K562 (cell line): ENCODE results near the gene ADGRD1. TPM values are rescaled to one million over a fixed set of nuclear protein-coding genes. Genes with fewer than 3 reads are reported as not detected.

Experiments
- ATAC-seq: fragments of 200-7000 bp; cut with Tn5 transposase; 3 replicates; pipeline ENCODE4 v1.9.1; 2020; ENCODE audit warnings: moderate library complexity
- BruUV-seq: library from RNA; stranded (reverse); fragments of 400-500 nt; replicated peaks from 2 replicates; lab custom pipeline; 2021; lab: Mats Ljungman, UMichigan
- CTCF ChIA-PET: fragments of 300-600 bp; formaldehyde crosslinking; extraction: SDS; loops from one replicate; lab custom pipeline; 2021; ENCODE audit warnings: low intra/inter-chr PET ratio; lab: Yijun Ruan, JAX
- POLR2A ChIA-PET: fragments of 300-600, 350-650 bp; sonication (Branson Sonifier 250); formaldehyde crosslinking; extraction: SDS; loops from one replicate; lab custom pipeline; 2021; ENCODE audit warnings: antibody characterized with exemption, inconsistent platforms; lab: Yijun Ruan, JAX
- DNase-seq, 4 experiments: peaks; one replicate each; pipeline versions ENCODE4 v3.0.0 to v3.0.0-alpha.2; 2011 to 2018; ENCODE audit warnings: low spot score in 3 of 4, mixed read lengths in 3 of 4; ENCODE audit errors: extremely low read depth in 1 of 4
- FAIRE-seq: peaks from 2 replicates; lab custom pipeline; 2011; peaks lifted over from hg19 to GRCh38; lab: Jason Lieb, UNC
- H2AFZ ChIP-seq: 2 replicates; pipeline ENCODE4 v1.6.0; 2011; ENCODE audit warnings: low read depth, low read length, control low read depth, inconsistent platforms
- H3K27ac ChIP-seq: fragments of 200-600 bp; 3 replicates; pipeline ENCODE4 v1.8.0; 2011; ENCODE audit warnings: low read depth, mild to moderate bottlenecking, control low read depth, inconsistent platforms, low read length, moderate library complexity, mixed read lengths; ENCODE audit errors: extremely low read depth
- H3K27me3 ChIP-seq, 2 experiments: fragments of 300-600 bp in 1 of 2; 2 replicates in 1 of 2; 3 replicates in 1 of 2; pipeline versions ENCODE4 v1.6.0 to v1.8.0; 2011; ENCODE audit warnings: inconsistent platforms in 2 of 2, low read length in 2 of 2, mild to moderate bottlenecking in 1 of 2, mixed read lengths in 1 of 2, moderate library complexity in 1 of 2; ENCODE audit not compliant: control insufficient read depth in 2 of 2, insufficient read depth in 2 of 2
- H3K36me3 ChIP-seq: fragments of 300-600 bp; 3 replicates; pipeline ENCODE4 v1.8.0; 2011; ENCODE audit warnings: mild to moderate bottlenecking, low read length, inconsistent platforms; ENCODE audit not compliant: control insufficient read depth, insufficient read depth
- H3K4me1 ChIP-seq, 2 experiments: fragments of 200-600 bp in 1 of 2; replicated peaks in 1 of 2; 2 replicates in 1 of 2; 3 replicates in 1 of 2; pipeline versions ENCODE4 v1.5.1 to v1.8.0; 2011; ENCODE audit warnings: inconsistent platforms in 2 of 2, low read length in 2 of 2, mild to moderate bottlenecking in 1 of 2, mixed read lengths in 1 of 2, moderate library complexity in 1 of 2; ENCODE audit not compliant: control insufficient read depth in 2 of 2, insufficient read depth in 2 of 2
- H3K4me2 ChIP-seq: 2 replicates; pipeline ENCODE4 v1.6.1; 2011; ENCODE audit warnings: low read length, control low read depth, inconsistent platforms, mixed read lengths; ENCODE audit not compliant: insufficient read depth
- H3K4me3 ChIP-seq: fragments of 200-600 bp; sonication (generic), shearing (Covaris generic); 2 replicates; pipeline ENCODE4 v1.5.1; 2016; ENCODE audit warnings: control low read depth, inconsistent platforms
- H3K79me2 ChIP-seq: fragments of 200-600 bp; 3 replicates; pipeline ENCODE4 v1.8.0; 2011; ENCODE audit warnings: low read length, inconsistent platforms; ENCODE audit not compliant: control insufficient read depth, insufficient read depth
- H3K9ac ChIP-seq, 2 experiments: 2 replicates each; pipeline versions ENCODE4 v1.6.0 to v1.6.1; 2011; ENCODE audit warnings: low read depth in 2 of 2, low read length in 2 of 2, control low read depth in 1 of 2, inconsistent platforms in 1 of 2, mild to moderate bottlenecking in 1 of 2, mixed read lengths in 1 of 2; ENCODE audit not compliant: insufficient read depth in 1 of 2
- H3K9me1 ChIP-seq: one replicate; pipeline ENCODE4 v1.6.0; 2011; ENCODE audit warnings: inconsistent platforms, mild to moderate bottlenecking, low read length, moderate library complexity; ENCODE audit not compliant: control insufficient read depth, insufficient read depth
- H3K9me3 ChIP-seq: replicated peaks from 2 replicates; pipeline ENCODE4 v1.5.1; 2011; ENCODE audit warnings: low read depth, low read length, inconsistent platforms; ENCODE audit not compliant: control insufficient read depth, insufficient read depth
- H4K20me1 ChIP-seq: replicated peaks from 2 replicates; pipeline ENCODE4 v1.6.1; 2011; ENCODE audit warnings: low read length, inconsistent platforms, mixed read lengths; ENCODE audit not compliant: control insufficient read depth, insufficient read depth
- CTBP1 ChIP-seq: fragments of 450-650 bp; IDR thresholded peaks from 2 replicates; pipeline ENCODE4 v1.6.1; 2016; ENCODE audit warnings: borderline replicate concordance
- E2F6 ChIP-seq, 2 experiments: IDR thresholded peaks; 2 replicates each; pipeline ENCODE4 v1.6.1; 2011; ENCODE audit warnings: borderline replicate concordance in 1 of 2, control low read depth in 1 of 2, low read depth in 1 of 2, low read length in 1 of 2, mild to moderate bottlenecking in 1 of 2, mixed read lengths in 1 of 2, moderate library complexity in 1 of 2; ENCODE audit not compliant: insufficient read depth in 1 of 2, insufficient read length in 1 of 2, poor library complexity in 1 of 2, severe bottlenecking in 1 of 2; ENCODE audit errors: extremely low read depth in 1 of 2
- HNRNPL ChIP-seq: fragments of 200-400 bp; formaldehyde crosslinking; IDR thresholded peaks from 2 replicates; pipeline ENCODE4 v1.6.1; 2017; ENCODE audit warnings: low read depth, mild to moderate bottlenecking, low read length
- PBX2 ChIP-seq, 2 experiments: IDR thresholded peaks in 1 of 2; conservative IDR thresholded peaks in 1 of 2; 2 replicates each; pipeline ENCODE4 v1.6.1; 2016; ENCODE audit warnings: low read depth in 2 of 2, mild to moderate bottlenecking in 1 of 2, missing compliant biosample characterization in 1 of 2, missing genetic modification characterization in 1 of 2, moderate library complexity in 1 of 2
- PRMT5 ChIP-seq: sonication (generic); formaldehyde crosslinking; IDR thresholded peaks from 2 replicates; pipeline ENCODE4 v1.5.0; 2020; ENCODE audit warnings: missing genetic modification reagents
- ZNF174 ChIP-seq: fragments of 250-450 bp; sonication (Bioruptor Pico); IDR thresholded peaks from 2 replicates; pipeline ENCODE4 v1.4.0; 2020; ENCODE audit warnings: mild to moderate bottlenecking
- ZNF695 ChIP-seq: fragments of 450-650 bp; formaldehyde crosslinking; IDR thresholded peaks from 2 replicates; pipeline ENCODE4 v1.4.0; 2020; ENCODE audit warnings: mild to moderate bottlenecking, moderate library complexity
- WGBS: fragments of 100-300 bp; shearing (Covaris generic); methylation state at CpG from one replicate; pipeline ENCODE4 v1.1.6; 2016; ENCODE audit warnings: low coverage, mixed read lengths; ENCODE audit not compliant: insufficient coverage; ENCODE audit errors: missing lambda C conversion rate; 5-methylcytosine and 5-hydroxymethylcytosine counted together
- in situ Hi-C: fragments of 300-500 bp; cut with MboI; formaldehyde crosslinking; loops from 4 replicates; pipeline ENCODE4 v1.15.0; 2018; ENCODE audit warnings: inconsistent platforms, mixed read lengths
- intact Hi-C: fragments of 100-400 bp; cut with micrococcal nuclease; formaldehyde crosslinking; loops from 2 replicates; pipeline ENCODE4 v1.14.2; 2022
- polyA plus RNA-seq, 8 experiments: library from polyadenylated mRNA; depleted of rRNA in 4 of 8; stranded (reverse) in 5 of 8; unstranded in 3 of 8; fragments of >200 nt; fragmentation: Nextera tagmentation in 2 of 8; fragmentation: Illumina TruSeq in 1 of 8; extraction: Ambion mirVana in 2 of 8; extraction: Trizol in 1 of 8; gene quantifications; 2 replicates each; pipeline versions ENCODE4 v1.2.1 to v1.2.3, GENCODE V29; 2011 to 2014; ENCODE audit warnings: inconsistent platforms in 1 of 8, missing spikeins in 1 of 8
- total RNA-seq, 7 experiments: library from RNA; depleted of rRNA in 6 of 7; stranded (reverse); fragments of >200 nt in 6 of 7; fragmentation: Illumina TruSeq in 2 of 7; extraction: Trizol in 2 of 7; gene quantifications; 2 replicates each; pipeline versions ENCODE4 v1.2.1 to v1.2.3, GENCODE V29; 2011 to 2021; ENCODE audit warnings: low replicate concordance in 1 of 7

The ADGRD1 gene
- total and polyA plus RNA-seq, 9 of the 15 experiments (the other 6 are each of a cell fraction or from before 2014, with no cell fraction given) = 1.7 to 11.7 (median 3.3) TPM

DNA sequence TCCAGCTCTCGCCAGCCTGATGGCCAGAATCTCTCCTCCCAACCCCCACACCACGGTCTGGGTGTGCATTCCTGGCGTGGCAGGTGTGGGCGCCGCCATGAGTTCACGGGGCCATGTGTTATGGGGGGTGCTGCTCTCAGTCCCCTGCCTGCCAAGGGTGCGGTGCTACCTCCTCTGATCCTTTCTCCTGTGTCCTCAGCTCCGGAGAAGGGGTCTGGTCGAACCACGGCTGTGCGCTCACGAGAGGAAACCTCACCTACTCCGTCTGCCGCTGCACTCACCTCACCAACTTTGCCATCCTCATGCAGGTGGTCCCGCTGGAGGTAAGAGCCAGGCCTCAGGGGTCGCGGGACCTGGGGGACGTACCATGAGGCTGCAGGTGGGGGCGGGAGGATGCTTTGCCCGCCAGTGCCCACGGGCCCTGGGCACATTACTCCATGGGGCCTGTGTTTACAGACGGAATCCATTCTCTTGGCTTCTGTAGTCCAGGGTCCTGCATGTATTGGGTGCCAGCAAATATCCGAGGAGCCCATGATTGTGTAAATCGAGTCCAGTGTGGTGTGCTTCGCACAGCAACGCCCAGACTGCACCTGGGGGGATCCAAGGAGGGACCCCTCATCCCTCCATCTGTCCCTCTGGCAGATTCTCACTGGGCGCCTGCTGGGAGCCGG is 130.8 kb downstream of the ADGRD1 start:
- WGBS = 27% methylated on average over 26 of the region's 28 CpGs
- no peak overlapping the region for H3K9ac ChIP-seq
- intact Hi-C loops (no loop called here), in situ Hi-C loops (no loop called here)
- DNase-seq (no peak), ATAC-seq (no peak), FAIRE-seq (no peak)
- H3K27me3 ChIP-seq = peaks cover 0 to 55% of the 10 kb centered on the region in 2 experiments; a peak in 4 of 5 replicates
- H3K79me2 ChIP-seq = no peaks in the 10 kb centered on the region
- H3K36me3 ChIP-seq = no peaks in the 10 kb centered on the region
- H3K4me2 ChIP-seq = no peak overlapping the region
- no peak for TF ChIP-seq PBX2 (CRISPR knock-in tag; IDR thresholded peaks at IDR 0.05; ENCODE audit: low read depth)
- TF ChIP-seq PBX2 (tag; conservative IDR thresholded peaks at IDR 0.05; ENCODE audit: low read depth) = no peak
- no peak for TF ChIP-seq ZNF174 (CRISPR knock-in tag)
- no peak for TF ChIP-seq ZNF695 (CRISPR knock-in tag)
- TF ChIP-seq HNRNPL = no peak
- no peak for TF ChIP-seq E2F6 (IDR thresholded peaks at IDR 0.05; ENCODE audit: borderline replicate concordance in 1 of 2, extremely low read depth in 1 of 2, insufficient read depth in 1 of 2, insufficient read length in 1 of 2, low read depth in 1 of 2, low read length in 1 of 2, poor library complexity in 1 of 2, severe bottlenecking in 1 of 2)
- no peak for TF ChIP-seq CTBP1
- no peak for TF ChIP-seq PRMT5
- peaks cover 0 to 10% of the 10 kb centered on the region in 2 experiments; a peak in 1 of 5 replicates for H3K4me1 ChIP-seq
- H4K20me1 ChIP-seq = 0 out of 2 replicates have a peak, but pooled peaks cover 3% of the 10 kb centered on the region
- H3K9me3 ChIP-seq = no peaks in the 10 kb centered on the region
- no TSS peak for BruUV-seq
- ChIA-PET POLR2A (interaction anchor here (0.7 kb wide), 1 partner anchor 69 kb away, joined by 4 read pairs; no protein-coding TSS in a partner anchor), CTCF (no interaction called here)
- H2AFZ ChIP-seq = no peak overlapping the region
- H3K9me1 ChIP-seq = no peaks in the 10 kb centered on the region
- no peak overlapping the region for H3K4me3 ChIP-seq
- no peak overlapping the region for H3K27ac ChIP-seq
